Ascending aorta (tissue), 2 donors: Measurements from ENCODE around the gene SLC12A3. TPM values are rescaled to one million over a fixed set of nuclear protein-coding genes. Genes with fewer than 3 reads are reported as not detected.

Experiments used
- DNase-seq, 2 donors: peaks; one replicate each; pipeline ENCODE4 v3.0.0-alpha.2; 2019; ENCODE audit warnings: low spot score in 2 of 2
- H3K27ac ChIP-seq, 2 donors: fragments of 200-600 bp; sonication (generic); one replicate each; pipeline ENCODE4 v1.5.1; 2016 to 2017; ENCODE audit warnings: mild to moderate bottlenecking in 1 of 2
- H3K27me3 ChIP-seq: fragments of 200-600 bp; sonication (generic); one replicate; pipeline ENCODE4 v1.5.1; 2017
- H3K36me3 ChIP-seq, 2 donors: fragments of 200-600 bp; sonication (generic); one replicate each; pipeline ENCODE4 v1.5.1; 2016
- H3K4me1 ChIP-seq, 2 donors: fragments of 200-600 bp; sonication (generic); one replicate each; pipeline ENCODE4 v1.5.1; 2016 to 2017; ENCODE audit warnings: mild to moderate bottlenecking in 1 of 2
- H3K4me3 ChIP-seq, 2 donors: fragments of 200-600 bp; sonication (generic); one replicate each; pipeline ENCODE4 v1.5.1; 2016 to 2017; ENCODE audit warnings: mild to moderate bottlenecking in 1 of 2
- H3K9me3 ChIP-seq, 2 donors: fragments of 200-600 bp; sonication (generic); one replicate each; pipeline ENCODE4 v1.5.1; 2016
- CTCF ChIP-seq, 3 experiments: fragments of 200-600 bp in 2 of 3; fragments of 450-650 bp in 1 of 3; sonication (generic) in 2 of 3; IDR thresholded peaks; one replicate each; pipeline ENCODE4 v1.5.1; 2016 to 2019; ENCODE audit warnings: antibody characterized with exemption in 3 of 3, mild to moderate bottlenecking in 1 of 3, moderate library complexity in 1 of 3
- intact Hi-C: fragments of 100-400 bp; cut with DNase I; formaldehyde crosslinking; loops from one replicate; pipeline ENCODE4 v1.15.1; 2023
- total RNA-seq: library from RNA; depleted of rRNA; stranded (reverse); fragments of >200 nt; gene quantifications from one replicate; pipeline ENCODE4 v1.1.0, GENCODE V29; 2016

Gene SLC12A3
- total RNA-seq, 1 donor from 2014 or later = not detected

- H3K36me3 ChIP-seq = no peaks in the 10 kb centered on the region
- peak overlapping the region in 1 of 2 donors; percentile 43 for H3K27ac ChIP-seq
- no peak for DNase-seq
- H3K27me3 ChIP-seq = no peaks in the 10 kb centered on the region
- H3K4me3 ChIP-seq = peak overlapping the region in 1 of 2 donors; percentile 5
- TF ChIP-seq CTCF (IDR thresholded peaks at IDR 0.05) = no peak
- peaks cover 0 to 13% of the 10 kb centered on the region in 2 donors for H3K4me1 ChIP-seq
- intact Hi-C loops = no loop called here
- H3K9me3 ChIP-seq = no peaks in the 10 kb centered on the region
Observed at GRCh38 chr16:56914896-56915295, 49.9 kb downstream of the SLC12A3 start.

- intact Hi-C loops = no loop called here
- peak overlapping the region in 1 of 2 donors; percentile 5 for H3K4me3 ChIP-seq
- TF ChIP-seq CTCF (IDR thresholded peaks at IDR 0.05) = no peak
- no peaks in the 10 kb centered on the region for H3K27me3 ChIP-seq
- no peaks in the 10 kb centered on the region for H3K9me3 ChIP-seq
- peak overlapping the region in 1 of 2 donors; percentile 50 for H3K27ac ChIP-seq
- H3K4me1 ChIP-seq = peaks cover 0 to 13% of the 10 kb centered on the region in 2 donors
- H3K36me3 ChIP-seq = no peaks in the 10 kb centered on the region
- DNase-seq = no peak
Observed at GRCh38 chr16:56915336-56916119, 50.5 kb downstream of the SLC12A3 start.

GRCh38 chr16:56916571-56917403 lies 51.8 kb downstream of the SLC12A3 start:
- H3K27me3 ChIP-seq = no peaks in the 10 kb centered on the region
- DNase-seq = no peak
- no peak for TF ChIP-seq CTCF (IDR thresholded peaks at IDR 0.05)
- H3K4me1 ChIP-seq = peaks cover 0 to 13% of the 10 kb centered on the region in 2 donors
- no peaks in the 10 kb centered on the region for H3K36me3 ChIP-seq
- H3K27ac ChIP-seq = peak overlapping the region; percentile 24 to 50
- no peak overlapping the region for H3K4me3 ChIP-seq
- intact Hi-C loops = no loop called here
- H3K9me3 ChIP-seq = no peaks in the 10 kb centered on the region

GRCh38 chr16:56918467-56919012 lies 53.5 kb downstream of the SLC12A3 start:
- no peaks in the 10 kb centered on the region for H3K9me3 ChIP-seq
- peaks cover 0 to 13% of the 10 kb centered on the region in 2 donors for H3K4me1 ChIP-seq
- no peak overlapping the region for H3K27ac ChIP-seq
- intact Hi-C loops = no loop called here
- no peaks in the 10 kb centered on the region for H3K27me3 ChIP-seq
- no peak for DNase-seq
- H3K4me3 ChIP-seq = no peak overlapping the region
- H3K36me3 ChIP-seq = no peaks in the 10 kb centered on the region
- TF ChIP-seq CTCF (IDR thresholded peaks at IDR 0.05) = no peak

- H3K9me3 ChIP-seq = no peaks in the 10 kb centered on the region
- peaks cover 0 to 13% of the 10 kb centered on the region in 2 donors for H3K4me1 ChIP-seq
- no peak for TF ChIP-seq CTCF (IDR thresholded peaks at IDR 0.05)
- H3K27me3 ChIP-seq = no peaks in the 10 kb centered on the region
- intact Hi-C loops = no loop called here
- H3K4me3 ChIP-seq = no peak overlapping the region
- no peak overlapping the region for H3K27ac ChIP-seq
- no peak for DNase-seq
- no peaks in the 10 kb centered on the region for H3K36me3 ChIP-seq
Observed at GRCh38 chr16:56919099-56919800, 54.2 kb downstream of the SLC12A3 start.
